ENCODE measurements around the gene TBL1X.

GRCh38 chrX:9784332-9784731 is 319.5 kb downstream of the TBL1X start:
- TF ChIP-seq CTCF (IDR thresholded peaks at IDR 0.05), result no peak
- no peak for TF ChIP-seq EP300 (IDR thresholded peaks at IDR 0.05)
